ENCODE results near the gene PPP2R3B. TPM values are rescaled to one million over a fixed set of nuclear protein-coding genes. Genes with fewer than 3 reads are reported as not detected.
A peak's percentile ranks its signal among the peaks of the same experiment; 100 is the strongest.
"Not testable (repeated sequence)": the region's sequence is repeated elsewhere in the genome, so short reads cannot be mapped to it uniquely, and the experiment has no call there.

Gene PPP2R3B
- total RNA-seq (2021; fragmentation: NEBNext Ultra II Directional; extraction: Animal tissue kit (Norgen Biotek cat#: 25700)): 10 to 100 TPM; 11.7 to 20.5 (median 13.9) TPM
- long read RNA-seq, partial matches to known transcripts: 0 of 1 reads
- long read RNA-seq, other reads (novel, unspliced or antisense): 1 of 1 reads

GRCh38 chrX:386768-387575, at the start of gene PPP2R3B:
PPP2R3B (minus strand) TSS chrX:386907; CDS start chrX:386691, 216 bp downstream.
- no peaks in the 10 kb centered on the region for H3K36me3 Mint-ChIP-seq (ENCODE audit: low read depth)
- TF ChIP-seq, protein P1, sequence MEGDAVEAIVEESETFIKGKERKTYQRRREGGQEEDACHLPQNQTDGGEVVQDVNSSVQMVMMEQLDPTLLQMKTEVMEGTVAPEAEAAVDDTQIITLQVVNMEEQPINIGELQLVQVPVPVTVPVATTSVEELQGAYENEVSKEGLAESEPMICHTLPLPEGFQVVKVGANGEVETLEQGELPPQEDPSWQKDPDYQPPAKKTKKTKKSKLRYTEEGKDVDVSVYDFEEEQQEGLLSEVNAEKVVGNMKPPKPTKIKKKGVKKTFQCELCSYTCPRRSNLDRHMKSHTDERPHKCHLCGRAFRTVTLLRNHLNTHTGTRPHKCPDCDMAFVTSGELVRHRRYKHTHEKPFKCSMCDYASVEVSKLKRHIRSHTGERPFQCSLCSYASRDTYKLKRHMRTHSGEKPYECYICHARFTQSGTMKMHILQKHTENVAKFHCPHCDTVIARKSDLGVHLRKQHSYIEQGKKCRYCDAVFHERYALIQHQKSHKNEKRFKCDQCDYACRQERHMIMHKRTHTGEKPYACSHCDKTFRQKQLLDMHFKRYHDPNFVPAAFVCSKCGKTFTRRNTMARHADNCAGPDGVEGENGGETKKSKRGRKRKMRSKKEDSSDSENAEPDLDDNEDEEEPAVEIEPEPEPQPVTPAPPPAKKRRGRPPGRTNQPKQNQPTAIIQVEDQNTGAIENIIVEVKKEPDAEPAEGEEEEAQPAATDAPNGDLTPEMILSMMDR (IDR thresholded peaks at IDR 0.05): no peak
- peak within 1 kb of the TSS; percentile 98 for H3K27ac Mint-ChIP-seq

DNA sequence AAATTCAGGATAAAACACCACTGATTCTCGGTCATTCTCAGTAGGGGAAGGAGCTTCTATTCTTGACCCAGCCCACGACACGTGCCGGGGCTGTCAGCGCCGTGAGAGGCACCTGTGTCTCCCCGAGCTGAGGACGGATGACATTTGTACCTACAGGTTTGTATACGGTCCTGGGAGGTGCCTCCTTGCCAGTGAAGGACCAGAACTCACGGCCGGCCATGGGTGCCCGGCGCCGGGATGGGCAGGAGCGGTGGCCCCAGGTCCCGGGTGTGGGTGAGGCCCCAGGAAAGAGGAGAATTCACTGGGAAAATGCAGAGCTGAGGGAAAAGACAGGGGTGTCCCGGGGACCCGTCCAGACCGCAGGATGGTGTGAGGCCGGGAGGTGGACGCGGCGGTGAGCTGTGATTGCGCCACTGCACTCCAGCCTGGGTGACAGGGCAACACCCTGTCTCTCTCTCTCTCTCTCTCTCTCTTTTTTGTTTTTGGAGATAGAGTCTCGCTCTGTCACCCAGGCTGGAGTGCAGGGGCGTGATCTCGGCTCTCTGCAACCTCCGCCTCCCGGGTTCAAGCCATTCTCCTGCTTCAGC, 48.9 kb upstream of the PPP2R3B start:
- H3K27ac Mint-ChIP-seq: no peak overlapping the region
- peaks cover 8% of the 10 kb centered on the region for H3K27me3 Mint-ChIP-seq (ENCODE audit: insufficient read depth)
- no peak for DNase-seq
- H3K4me1 Mint-ChIP-seq (ENCODE audit: low read depth): peaks cover 14% of the 10 kb centered on the region
- TF ChIP-seq, protein P1 (IDR thresholded peaks at IDR 0.05): no peak
- peaks cover 12% of the 10 kb centered on the region; the same call in 1 of the 2 replicates for H3K36me3 Mint-ChIP-seq (ENCODE audit: low read depth)
- peaks cover 11% of the 10 kb centered on the region for H3K9me3 Mint-ChIP-seq
- no peak overlapping the region for H3K4me3 Mint-ChIP-seq

More at GRCh38 chrX:386768-387575, at the start of gene PPP2R3B:
- Mint-ChIP-seq H3K4me1 (ENCODE audit: low read depth) (0 out of 2 replicates have a peak, but pooled peaks cover 7% of the 10 kb centered on the region), H3K9me3 (no peaks in the 10 kb centered on the region), H3K4me3 (peak within 1 kb of the TSS; percentile 90), H3K27me3 (ENCODE audit: insufficient read depth) (peaks cover 3% of the 10 kb centered on the region; the same call in 1 of the 2 replicates)
- DNase-seq: peak; percentile 98

DNA sequence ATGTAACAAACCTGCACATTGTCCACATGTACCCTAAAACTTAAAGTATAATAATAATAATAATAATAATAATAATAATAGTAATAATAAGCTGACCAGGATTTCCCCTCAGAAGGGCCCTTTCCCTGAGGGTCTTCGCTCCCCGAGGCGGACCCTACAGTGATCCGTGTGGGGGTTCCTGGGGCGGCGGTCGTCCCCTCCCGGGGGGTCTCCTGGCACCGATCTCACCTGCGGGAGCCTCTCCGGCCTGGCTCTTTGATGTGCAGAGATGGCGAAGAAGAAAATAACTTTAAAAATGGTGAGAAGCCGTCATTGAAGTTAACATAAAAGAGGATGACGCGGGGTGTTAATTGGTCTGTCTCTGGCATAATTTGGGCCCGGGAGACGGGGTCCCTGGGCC, 48.2 kb upstream of the PPP2R3B start:
- Mint-ChIP-seq H3K36me3 (ENCODE audit: low read depth) (peaks cover 6% of the 10 kb centered on the region; the same call in 1 of the 2 replicates), H3K4me1 (ENCODE audit: low read depth) (peaks cover 14% of the 10 kb centered on the region), H3K27ac (no peak overlapping the region), H3K9me3 (peaks cover 5% of the 10 kb centered on the region), H3K27me3 (ENCODE audit: insufficient read depth) (peaks cover 8% of the 10 kb centered on the region), H3K4me3 (no peak overlapping the region)
- TF ChIP-seq, protein P1 (IDR thresholded peaks at IDR 0.05): no peak
- DNase-seq: no peak

DNA sequence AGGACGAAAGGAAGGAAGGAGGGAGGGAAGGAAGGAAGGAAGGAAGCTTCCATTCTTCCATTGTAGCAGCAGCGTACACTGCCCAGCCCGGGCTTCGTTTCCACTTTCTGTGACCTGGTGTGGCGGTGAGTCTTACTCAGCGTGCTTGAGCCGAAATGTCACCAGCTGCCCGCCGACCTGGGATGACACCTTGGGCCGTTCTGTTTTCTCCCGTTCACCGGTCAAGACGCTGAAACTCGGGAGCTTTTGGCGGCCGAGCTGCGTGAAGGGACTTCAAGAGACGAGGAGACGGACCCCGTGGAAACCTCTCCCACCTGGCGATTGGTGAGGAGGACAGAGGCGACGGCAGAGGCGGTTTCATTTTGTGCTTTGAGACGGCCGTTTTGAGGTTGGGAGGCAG, 47.1 kb upstream of the PPP2R3B start:
- Mint-ChIP-seq H3K36me3 (ENCODE audit: low read depth) (no peaks in the 10 kb centered on the region; the same call in 1 of the 2 replicates), H3K9me3 (no peaks in the 10 kb centered on the region), H3K4me3 (no peak overlapping the region), H3K4me1 (ENCODE audit: low read depth) (peaks cover 14% of the 10 kb centered on the region), H3K27ac (no peak overlapping the region), H3K27me3 (ENCODE audit: insufficient read depth) (peaks cover 7% of the 10 kb centered on the region)
- DNase-seq: no peak
- TF ChIP-seq, protein P1 (IDR thresholded peaks at IDR 0.05): no peak

DNA sequence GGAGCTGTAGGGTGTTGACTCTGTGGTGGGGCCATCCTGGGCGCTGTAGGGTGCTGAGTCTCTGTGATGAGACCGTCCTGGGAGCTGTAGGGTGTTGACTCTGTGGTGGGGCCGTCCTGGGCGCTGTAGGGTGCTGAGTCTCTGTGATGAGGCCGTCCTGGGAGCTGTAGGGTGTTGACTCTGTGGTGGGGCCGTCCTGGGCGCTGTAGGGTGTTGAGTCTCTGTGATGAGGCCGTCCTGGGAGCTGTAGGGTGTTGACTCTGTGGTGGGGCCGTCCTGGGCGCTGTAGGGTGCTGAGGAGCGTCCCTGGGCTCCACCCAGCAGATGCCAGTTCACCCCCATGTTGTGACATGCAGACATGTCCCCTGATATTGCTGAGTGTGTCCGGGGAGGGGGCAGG, 46.0 kb upstream of the PPP2R3B start:
- H3K4me3 Mint-ChIP-seq; H3K27me3 Mint-ChIP-seq (ENCODE audit: insufficient read depth); H3K9me3 Mint-ChIP-seq; H3K27ac Mint-ChIP-seq; DNase-seq; H3K36me3 Mint-ChIP-seq (ENCODE audit: low read depth): not testable (repeated sequence)
- H3K4me1 Mint-ChIP-seq (ENCODE audit: low read depth): peaks cover 18% of the 10 kb centered on the region
